Measurements from ENCODE around the gene BID.

DNA sequence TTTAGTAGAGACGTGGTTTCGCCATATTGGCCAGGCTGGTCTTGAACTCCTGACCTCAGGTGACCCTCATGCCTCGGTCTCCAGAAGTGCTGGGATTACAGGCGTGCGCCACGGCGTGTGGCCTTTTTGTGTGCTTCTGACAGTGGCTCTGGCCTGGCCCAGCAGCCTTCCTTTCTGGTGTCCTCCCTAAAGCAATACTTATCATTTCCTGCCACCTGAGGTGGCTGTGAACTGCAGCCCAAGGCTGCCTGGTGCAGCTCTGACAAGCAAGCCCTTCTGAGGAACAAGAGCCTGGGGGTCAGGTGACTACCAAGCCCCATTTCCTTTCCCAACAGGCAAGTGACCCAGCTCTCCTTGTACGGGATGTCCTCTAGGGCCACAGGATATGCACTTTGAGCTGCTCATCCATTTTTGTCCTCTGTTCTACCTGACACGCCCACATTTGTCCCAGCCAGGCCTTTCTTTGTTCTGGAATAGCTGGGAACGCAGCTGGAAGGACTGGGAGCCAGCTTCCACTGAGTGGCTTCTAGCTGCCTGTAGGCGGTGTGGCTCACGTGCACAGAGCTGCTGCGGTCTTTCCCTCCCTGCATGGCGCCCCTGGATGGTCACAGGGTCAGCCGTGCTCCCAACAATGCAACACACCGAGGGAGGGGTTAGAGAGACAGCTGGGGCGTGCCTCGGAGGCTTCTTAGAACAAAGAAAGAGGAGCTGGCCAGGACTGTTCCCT is 12.3 kb upstream of the BID start:
- TF ChIP-seq, protein P1, sequence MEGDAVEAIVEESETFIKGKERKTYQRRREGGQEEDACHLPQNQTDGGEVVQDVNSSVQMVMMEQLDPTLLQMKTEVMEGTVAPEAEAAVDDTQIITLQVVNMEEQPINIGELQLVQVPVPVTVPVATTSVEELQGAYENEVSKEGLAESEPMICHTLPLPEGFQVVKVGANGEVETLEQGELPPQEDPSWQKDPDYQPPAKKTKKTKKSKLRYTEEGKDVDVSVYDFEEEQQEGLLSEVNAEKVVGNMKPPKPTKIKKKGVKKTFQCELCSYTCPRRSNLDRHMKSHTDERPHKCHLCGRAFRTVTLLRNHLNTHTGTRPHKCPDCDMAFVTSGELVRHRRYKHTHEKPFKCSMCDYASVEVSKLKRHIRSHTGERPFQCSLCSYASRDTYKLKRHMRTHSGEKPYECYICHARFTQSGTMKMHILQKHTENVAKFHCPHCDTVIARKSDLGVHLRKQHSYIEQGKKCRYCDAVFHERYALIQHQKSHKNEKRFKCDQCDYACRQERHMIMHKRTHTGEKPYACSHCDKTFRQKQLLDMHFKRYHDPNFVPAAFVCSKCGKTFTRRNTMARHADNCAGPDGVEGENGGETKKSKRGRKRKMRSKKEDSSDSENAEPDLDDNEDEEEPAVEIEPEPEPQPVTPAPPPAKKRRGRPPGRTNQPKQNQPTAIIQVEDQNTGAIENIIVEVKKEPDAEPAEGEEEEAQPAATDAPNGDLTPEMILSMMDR (IDR thresholded peaks at IDR 0.05) = no peak; the same call in 1 of the 2 replicates
- TF ChIP-seq ZFX (IDR thresholded peaks at IDR 0.05; ENCODE audit: borderline replicate concordance) = no peak

Measured in 22Rv1 (cell line).